A549 (cell line): ENCODE measurements around the gene PBX3.

Source experiments
- CTCF ChIP-seq: fragments of >200 bp; sonication (Bioruptor Twin); formaldehyde crosslinking; IDR thresholded peaks from 3 replicates; pipeline ENCODE4 v1.5.1; 2016
- EP300 ChIP-seq, 2 experiments: fragments of >200 bp; sonication (Bioruptor Twin); formaldehyde crosslinking; IDR thresholded peaks; 2 replicates in 1 of 2; 3 replicates in 1 of 2; pipeline ENCODE4 v1.6.1; 2016 to 2017
- FOSL2 ChIP-seq, 2 experiments: fragments of 450-650 bp in 1 of 2; fragments of >200 bp in 1 of 2; sonication (Bioruptor Twin) in 1 of 2; formaldehyde crosslinking; IDR thresholded peaks; 2 replicates each; pipeline versions ENCODE4 v1.5.0 to v1.6.1; 2016 to 2020; ENCODE audit warnings: mild to moderate bottlenecking in 1 of 2, moderate library complexity in 1 of 2
- FOXS1 ChIP-seq: fragments of 250-450 bp; sonication (Bioruptor Pico); IDR thresholded peaks from 2 replicates; pipeline ENCODE4 v1.5.0; 2020; ENCODE audit warnings: mild to moderate bottlenecking, moderate library complexity
- HOXB13 ChIP-seq: fragments of 250-450 bp; sonication (Bioruptor Pico); IDR thresholded peaks from 2 replicates; pipeline ENCODE4 v1.5.0; 2020; ENCODE audit warnings: low read depth, mild to moderate bottlenecking, moderate library complexity
- POLR2A ChIP-seq: IDR thresholded peaks from 2 replicates; pipeline ENCODE4 v1.6.1; 2012; ENCODE audit warnings: mild to moderate bottlenecking, low read length
- TF ChIP-seq, protein P1 (sequence below): fragments of 250-450 bp; sonication (Bioruptor Pico); IDR thresholded peaks from 2 replicates; pipeline ENCODE4 v1.5.0; 2020; ENCODE audit warnings: low read depth, mild to moderate bottlenecking, moderate library complexity
- TF ChIP-seq, protein P2 (sequence below): fragments of 450-650 bp; IDR thresholded peaks from 2 replicates; pipeline ENCODE4 v1.6.1; 2014; ENCODE audit warnings: antibody characterized with exemption

DNA sequence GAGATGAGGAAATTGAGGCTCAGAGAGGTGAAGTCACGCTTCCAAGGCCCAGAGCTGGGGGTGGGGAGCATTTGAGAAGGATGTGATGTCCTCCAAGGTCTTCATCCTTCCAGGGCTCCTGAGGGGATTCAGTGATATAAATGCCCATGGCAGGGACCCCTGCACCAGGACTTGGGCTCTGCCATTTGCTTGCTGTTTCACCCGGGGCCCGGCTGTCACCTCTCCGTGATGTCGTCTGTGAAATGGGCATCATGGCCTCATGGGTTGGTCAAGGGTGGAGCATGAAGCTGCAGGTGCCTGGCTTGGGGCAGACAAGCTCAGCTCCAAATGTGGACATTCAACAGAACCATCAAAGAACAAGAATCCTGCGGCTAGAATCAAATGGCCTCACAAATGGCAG lies 253.1 kb downstream of the PBX3 start:
- TF ChIP-seq FOSL2 (IDR thresholded peaks at IDR 0.05) (no peak), FOSL2 (CRISPR knock-in tag; IDR thresholded peaks at IDR 0.05) (no peak), CTCF (no peak), POLR2A (no peak), FOXS1 (CRISPR knock-in tag) (no peak), EP300 (IDR thresholded peaks at IDR 0.05) (no peak), HOXB13 (CRISPR knock-in tag) (no peak)
- TF ChIP-seq, protein P1, sequence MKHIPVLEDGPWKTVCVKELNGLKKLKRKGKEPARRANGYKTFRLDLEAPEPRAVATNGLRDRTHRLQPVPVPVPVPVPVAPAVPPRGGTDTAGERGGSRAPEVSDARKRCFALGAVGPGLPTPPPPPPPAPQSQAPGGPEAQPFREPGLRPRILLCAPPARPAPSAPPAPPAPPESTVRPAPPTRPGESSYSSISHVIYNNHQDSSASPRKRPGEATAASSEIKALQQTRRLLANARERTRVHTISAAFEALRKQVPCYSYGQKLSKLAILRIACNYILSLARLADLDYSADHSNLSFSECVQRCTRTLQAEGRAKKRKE (CRISPR knock-in tag): no peak
- TF ChIP-seq, protein P2, sequence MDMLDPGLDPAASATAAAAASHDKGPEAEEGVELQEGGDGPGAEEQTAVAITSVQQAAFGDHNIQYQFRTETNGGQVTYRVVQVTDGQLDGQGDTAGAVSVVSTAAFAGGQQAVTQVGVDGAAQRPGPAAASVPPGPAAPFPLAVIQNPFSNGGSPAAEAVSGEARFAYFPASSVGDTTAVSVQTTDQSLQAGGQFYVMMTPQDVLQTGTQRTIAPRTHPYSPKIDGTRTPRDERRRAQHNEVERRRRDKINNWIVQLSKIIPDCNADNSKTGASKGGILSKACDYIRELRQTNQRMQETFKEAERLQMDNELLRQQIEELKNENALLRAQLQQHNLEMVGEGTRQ: no peak
